ENCODE measurements around the gene ANKMY2.
A peak's percentile ranks its signal among the peaks of the same experiment; 100 is the strongest.
"Not testable (repeated sequence)": the region's sequence is repeated elsewhere in the genome, so short reads cannot be mapped to it uniquely, and the experiment has no call there.

ANKMY2 gene

GRCh38 chr7:16685535-16685934 is 40.0 kb upstream of the ANKMY2 start:
- H3K27ac Mint-ChIP-seq = no peak overlapping the region
- H3K9me3 Mint-ChIP-seq = no peaks in the 10 kb centered on the region
- H3K4me3 Mint-ChIP-seq = no peak overlapping the region
- TF ChIP-seq CTCF (IDR thresholded peaks at IDR 0.05; ENCODE audit: unreplicated experiment in 3 of 3) = no peak
- no peaks in the 10 kb centered on the region for H3K4me1 Mint-ChIP-seq
- no peaks in the 10 kb centered on the region for H3K27me3 Mint-ChIP-seq (ENCODE audit: low read depth)
- H3K36me3 Mint-ChIP-seq (ENCODE audit: low read depth) = peaks cover 61% of the 10 kb centered on the region

GRCh38 chr7:16684935-16685334 is 39.4 kb upstream of the ANKMY2 start:
- Mint-ChIP-seq H3K9me3 (no peaks in the 10 kb centered on the region), H3K27ac (no peak overlapping the region), H3K27me3 (ENCODE audit: low read depth) (no peaks in the 10 kb centered on the region), H3K36me3 (ENCODE audit: low read depth) (peaks cover 65% of the 10 kb centered on the region), H3K4me3 (no peak overlapping the region), H3K4me1 (no peaks in the 10 kb centered on the region)
- TF ChIP-seq CTCF (IDR thresholded peaks at IDR 0.05; ENCODE audit: unreplicated experiment in 3 of 3) = no peak

GRCh38 chr7:16678645-16679566 is 33.4 kb upstream of the ANKMY2 start:
- not testable (repeated sequence) for H3K9me3 Mint-ChIP-seq; H3K4me1 Mint-ChIP-seq; H3K27me3 Mint-ChIP-seq (ENCODE audit: low read depth); H3K4me3 Mint-ChIP-seq
- peak overlapping the region in 1 of 3 experiments; percentile 2 for H3K27ac Mint-ChIP-seq
- H3K36me3 Mint-ChIP-seq (ENCODE audit: low read depth) = peaks cover 76% of the 10 kb centered on the region

GRCh38 chr7:16677978-16678494 is 32.5 kb upstream of the ANKMY2 start:
- H3K9me3 Mint-ChIP-seq = no peaks in the 10 kb centered on the region
- no peak overlapping the region for H3K27ac Mint-ChIP-seq
- no peaks in the 10 kb centered on the region for H3K4me1 Mint-ChIP-seq
- no peak for TF ChIP-seq CTCF (IDR thresholded peaks at IDR 0.05; ENCODE audit: unreplicated experiment in 3 of 3)
- H3K36me3 Mint-ChIP-seq (ENCODE audit: low read depth) = peaks cover 74% of the 10 kb centered on the region
- no peak overlapping the region for H3K4me3 Mint-ChIP-seq
- H3K27me3 Mint-ChIP-seq (ENCODE audit: low read depth) = no peaks in the 10 kb centered on the region

- Mint-ChIP-seq H3K27ac (no peak overlapping the region), H3K27me3 (ENCODE audit: low read depth) (no peaks in the 10 kb centered on the region), H3K36me3 (ENCODE audit: low read depth) (peaks cover 77% of the 10 kb centered on the region), H3K4me3 (no peak overlapping the region), H3K4me1 (no peaks in the 10 kb centered on the region), H3K9me3 (peaks cover 3% of the 10 kb centered on the region)
- TF ChIP-seq CTCF (IDR thresholded peaks at IDR 0.05; ENCODE audit: unreplicated experiment in 3 of 3) = no peak
These were observed 29.7 kb upstream of the ANKMY2 start for GRCh38 chr7:16675277-16675676.

- H3K4me3 Mint-ChIP-seq = no peak overlapping the region
- peaks cover 3% of the 10 kb centered on the region for H3K9me3 Mint-ChIP-seq
- H3K4me1 Mint-ChIP-seq = peaks cover 12% of the 10 kb centered on the region
- H3K27me3 Mint-ChIP-seq (ENCODE audit: low read depth) = no peaks in the 10 kb centered on the region
- peaks cover 74% of the 10 kb centered on the region for H3K36me3 Mint-ChIP-seq (ENCODE audit: low read depth)
- H3K27ac Mint-ChIP-seq = no peak overlapping the region
- TF ChIP-seq CTCF (IDR thresholded peaks at IDR 0.05; ENCODE audit: unreplicated experiment in 3 of 3) = no peak
These were observed 26.3 kb upstream of the ANKMY2 start for GRCh38 chr7:16671811-16672210.
